ENCODE results near the gene MYO1A. TPM values are rescaled to one million over a fixed set of nuclear protein-coding genes. Genes with fewer than 3 reads are reported as not detected.

MYO1A gene
- total RNA-seq, 4 donors from 2014 or later = 0.56 to 1.2 TPM; not detected in 2

- Histone ChIP-seq H3K36me3 (no peaks in the 10 kb centered on the region), H3K27ac (no peak overlapping the region), H3K9me3 (no peaks in the 10 kb centered on the region), H3K4me3 (no peak overlapping the region), H3K27me3 (peaks cover 0 to 16% (median 4%) of the 10 kb centered on the region in 3 donors), H3K4me1 (no peaks in the 10 kb centered on the region)
- in situ Hi-C loops (cut with MboI; ENCODE audit: low sequenced_read_pairs in 4 of 4) (no loop called here), intact Hi-C loops (cut with DNase I; ENCODE audit: low total_unique reads) (no loop called here)
- DNase-seq (no peak), ATAC-seq (no peak)
- TF ChIP-seq POLR2A (IDR thresholded peaks at IDR 0.05) = no peak
- TF ChIP-seq, protein P1, sequence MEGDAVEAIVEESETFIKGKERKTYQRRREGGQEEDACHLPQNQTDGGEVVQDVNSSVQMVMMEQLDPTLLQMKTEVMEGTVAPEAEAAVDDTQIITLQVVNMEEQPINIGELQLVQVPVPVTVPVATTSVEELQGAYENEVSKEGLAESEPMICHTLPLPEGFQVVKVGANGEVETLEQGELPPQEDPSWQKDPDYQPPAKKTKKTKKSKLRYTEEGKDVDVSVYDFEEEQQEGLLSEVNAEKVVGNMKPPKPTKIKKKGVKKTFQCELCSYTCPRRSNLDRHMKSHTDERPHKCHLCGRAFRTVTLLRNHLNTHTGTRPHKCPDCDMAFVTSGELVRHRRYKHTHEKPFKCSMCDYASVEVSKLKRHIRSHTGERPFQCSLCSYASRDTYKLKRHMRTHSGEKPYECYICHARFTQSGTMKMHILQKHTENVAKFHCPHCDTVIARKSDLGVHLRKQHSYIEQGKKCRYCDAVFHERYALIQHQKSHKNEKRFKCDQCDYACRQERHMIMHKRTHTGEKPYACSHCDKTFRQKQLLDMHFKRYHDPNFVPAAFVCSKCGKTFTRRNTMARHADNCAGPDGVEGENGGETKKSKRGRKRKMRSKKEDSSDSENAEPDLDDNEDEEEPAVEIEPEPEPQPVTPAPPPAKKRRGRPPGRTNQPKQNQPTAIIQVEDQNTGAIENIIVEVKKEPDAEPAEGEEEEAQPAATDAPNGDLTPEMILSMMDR (IDR thresholded peaks at IDR 0.05 in 4 of 5, conservative IDR thresholded peaks at IDR 0.05 in 1 of 5) = no peak
These were observed 846 bp downstream of the MYO1A start for GRCh38 chr12:57049119-57049446.

DNA sequence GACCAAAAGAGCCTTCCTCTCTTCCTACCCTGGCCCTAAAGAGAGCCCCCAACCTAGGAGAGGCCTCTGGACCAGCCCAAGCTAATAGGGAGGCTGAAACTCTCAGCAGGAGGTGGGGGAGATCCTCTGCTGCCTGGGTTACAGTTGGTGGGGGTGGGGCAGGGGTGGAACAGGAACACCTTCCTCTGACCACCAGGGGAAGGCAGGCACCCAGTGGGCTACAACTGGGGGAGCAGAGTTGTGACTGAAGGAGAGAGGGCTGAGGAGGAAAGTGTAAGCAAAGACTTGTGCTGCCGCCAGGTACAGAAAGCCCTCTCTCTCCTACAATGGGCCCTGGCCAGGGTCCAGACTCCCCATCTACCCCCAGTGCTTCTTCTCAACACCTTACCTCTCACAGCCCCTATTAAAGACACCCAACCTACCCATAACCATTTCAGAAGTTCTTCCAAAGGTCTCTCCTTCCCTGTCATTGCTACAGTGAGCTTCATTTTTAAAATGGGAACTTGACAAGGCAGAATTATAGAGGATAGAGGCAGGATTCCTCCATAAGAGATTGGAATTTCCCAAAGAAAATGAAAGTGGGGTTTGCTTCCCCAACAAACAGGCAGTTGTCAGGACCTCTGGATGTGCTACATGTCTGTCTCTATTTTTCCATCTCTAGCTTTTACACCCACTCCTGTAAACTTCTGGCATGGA lies 1.4 kb downstream of the MYO1A start:
- Histone ChIP-seq H3K4me1 (no peaks in the 10 kb centered on the region), H3K4me3 (no peak overlapping the region), H3K27me3 (peaks cover 0 to 16% (median 4%) of the 10 kb centered on the region in 3 donors), H3K27ac (no peak overlapping the region), H3K36me3 (no peaks in the 10 kb centered on the region), H3K9me3 (no peaks in the 10 kb centered on the region)
- ATAC-seq = no peak
- DNase-seq = no peak
- TF ChIP-seq POLR2A (IDR thresholded peaks at IDR 0.05) = no peak
- in situ Hi-C loops (cut with MboI; ENCODE audit: low sequenced_read_pairs in 4 of 4) = no loop called here
- intact Hi-C loops (cut with DNase I; ENCODE audit: low total_unique reads) = no loop called here

GRCh38 chr12:57047981-57048380 lies 1.9 kb downstream of the MYO1A start:
- in situ Hi-C loops (cut with MboI; ENCODE audit: low sequenced_read_pairs in 4 of 4) = no loop called here
- no peak for DNase-seq
- H3K36me3 ChIP-seq = no peaks in the 10 kb centered on the region
- intact Hi-C loops (cut with DNase I; ENCODE audit: low total_unique reads) = no loop called here
- peaks cover 0 to 16% (median 4%) of the 10 kb centered on the region in 3 donors for H3K27me3 ChIP-seq
- H3K27ac ChIP-seq = no peak overlapping the region
- H3K4me1 ChIP-seq = no peaks in the 10 kb centered on the region
- H3K9me3 ChIP-seq = no peaks in the 10 kb centered on the region
- ATAC-seq = no peak
- TF ChIP-seq POLR2A (IDR thresholded peaks at IDR 0.05) = no peak
- TF ChIP-seq, protein P1 (IDR thresholded peaks at IDR 0.05 in 4 of 5, conservative IDR thresholded peaks at IDR 0.05 in 1 of 5) = no peak
- H3K4me3 ChIP-seq = no peak overlapping the region

GRCh38 chr12:57046947-57047890 lies 2.7 kb downstream of the MYO1A start:
- in situ Hi-C loops (cut with MboI; ENCODE audit: low sequenced_read_pairs in 4 of 4) (no loop called here), intact Hi-C loops (cut with DNase I; ENCODE audit: low total_unique reads) (no loop called here)
- Histone ChIP-seq H3K4me3 (no peak overlapping the region), H3K36me3 (no peaks in the 10 kb centered on the region), H3K4me1 (no peaks in the 10 kb centered on the region), H3K27me3 (peaks cover 0 to 16% (median 4%) of the 10 kb centered on the region in 3 donors), H3K27ac (no peak overlapping the region), H3K9me3 (no peaks in the 10 kb centered on the region)
- no peak for ATAC-seq
- DNase-seq = no peak
- TF ChIP-seq, protein P1 (IDR thresholded peaks at IDR 0.05 in 4 of 5, conservative IDR thresholded peaks at IDR 0.05 in 1 of 5) = no peak
- no peak for TF ChIP-seq POLR2A (IDR thresholded peaks at IDR 0.05)

Measured in gastrocnemius medialis (tissue), 4 donors.